ENCODE measurements around the gene FADS2.

DNA sequence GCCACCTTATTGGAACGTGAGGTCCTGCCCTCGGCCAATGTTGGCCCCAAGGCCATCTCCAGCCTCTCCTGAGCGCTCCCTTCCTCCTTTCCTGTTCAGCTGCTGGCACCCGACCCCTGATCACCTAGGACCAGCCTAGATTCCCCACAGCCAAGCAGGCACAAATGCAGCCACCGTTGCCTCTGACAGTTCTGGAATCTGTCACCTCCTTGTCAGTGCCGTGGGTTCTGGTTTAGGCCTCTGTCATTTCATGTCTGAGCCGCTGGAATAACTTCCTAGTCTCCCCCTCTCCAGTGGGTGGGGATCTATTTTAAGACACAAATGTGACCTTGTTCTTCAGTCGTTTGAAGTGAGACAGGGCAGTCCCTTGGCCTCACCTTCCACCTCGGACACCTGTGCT is 33.5 kb downstream of the FADS2 start:
- TF ChIP-seq, protein P1, sequence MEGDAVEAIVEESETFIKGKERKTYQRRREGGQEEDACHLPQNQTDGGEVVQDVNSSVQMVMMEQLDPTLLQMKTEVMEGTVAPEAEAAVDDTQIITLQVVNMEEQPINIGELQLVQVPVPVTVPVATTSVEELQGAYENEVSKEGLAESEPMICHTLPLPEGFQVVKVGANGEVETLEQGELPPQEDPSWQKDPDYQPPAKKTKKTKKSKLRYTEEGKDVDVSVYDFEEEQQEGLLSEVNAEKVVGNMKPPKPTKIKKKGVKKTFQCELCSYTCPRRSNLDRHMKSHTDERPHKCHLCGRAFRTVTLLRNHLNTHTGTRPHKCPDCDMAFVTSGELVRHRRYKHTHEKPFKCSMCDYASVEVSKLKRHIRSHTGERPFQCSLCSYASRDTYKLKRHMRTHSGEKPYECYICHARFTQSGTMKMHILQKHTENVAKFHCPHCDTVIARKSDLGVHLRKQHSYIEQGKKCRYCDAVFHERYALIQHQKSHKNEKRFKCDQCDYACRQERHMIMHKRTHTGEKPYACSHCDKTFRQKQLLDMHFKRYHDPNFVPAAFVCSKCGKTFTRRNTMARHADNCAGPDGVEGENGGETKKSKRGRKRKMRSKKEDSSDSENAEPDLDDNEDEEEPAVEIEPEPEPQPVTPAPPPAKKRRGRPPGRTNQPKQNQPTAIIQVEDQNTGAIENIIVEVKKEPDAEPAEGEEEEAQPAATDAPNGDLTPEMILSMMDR (IDR thresholded peaks at IDR 0.05; ENCODE audit: low read depth, low read length, poor library complexity, severe bottlenecking): no peak
- no peak for TF ChIP-seq EZH2phosphoT487 (IDR thresholded peaks at IDR 0.05; ENCODE audit: borderline replicate concordance, low read length)
